ENCODE data around the gene PTPRH.
A peak's percentile ranks its signal among the peaks of the same experiment; 100 is the strongest.
"Not testable (repeated sequence)": the region's sequence is repeated elsewhere in the genome, so short reads cannot be mapped to it uniquely, and the experiment has no call there.

PTPRH gene

GRCh38 chr19:55186080-55186479 lies 23.2 kb downstream of the PTPRH start:
- no peak for DNase-seq (ENCODE audit: low spot score)

GRCh38 chr19:55181740-55182139 lies 27.6 kb downstream of the PTPRH start:
- no peak for DNase-seq (ENCODE audit: low spot score)

GRCh38 chr19:55179606-55180484 lies 29.5 kb downstream of the PTPRH start, which contains the start of gene SYT5:
Gene SYT5, minus strand, starts transcription at chr19:55180289. Its CDS starts 1,248 bp downstream, at chr19:55179041.
- peak; percentile 85 for DNase-seq (ENCODE audit: low spot score)

GRCh38 chr19:55178781-55179599 lies 30.3 kb downstream of the PTPRH start:
- DNase-seq (ENCODE audit: low spot score): peak; percentile 86

- no peak for DNase-seq (ENCODE audit: low spot score)
Measured at GRCh38 chr19:55176076-55176475, 33.2 kb downstream of the PTPRH start.

- DNase-seq (ENCODE audit: low spot score): no peak
Measured at GRCh38 chr19:55175117-55175867, 34.0 kb downstream of the PTPRH start.

- no peak for DNase-seq (ENCODE audit: low spot score)
Measured at GRCh38 chr19:55174425-55175116, 34.7 kb downstream of the PTPRH start.

- peak; percentile 95 for DNase-seq (ENCODE audit: low spot score)
Measured at GRCh38 chr19:55173714-55174409, 35.4 kb downstream of the PTPRH start.

GRCh38 chr19:55173186-55173713 lies 36.1 kb downstream of the PTPRH start:
- no peak for DNase-seq (ENCODE audit: low spot score)

GRCh38 chr19:55172741-55173140 lies 36.6 kb downstream of the PTPRH start:
- DNase-seq (ENCODE audit: low spot score): peak; percentile 75

GRCh38 chr19:55172318-55172717 lies 37.0 kb downstream of the PTPRH start:
- not testable (repeated sequence) for DNase-seq (ENCODE audit: low spot score)

GRCh38 chr19:55171440-55171839 lies 37.9 kb downstream of the PTPRH start:
- no peak for DNase-seq (ENCODE audit: low spot score)

GRCh38 chr19:55169136-55169535 lies 40.2 kb downstream of the PTPRH start:
- no peak for DNase-seq (ENCODE audit: low spot score)

GRCh38 chr19:55166530-55167268 lies 42.6 kb downstream of the PTPRH start, which contains the start of gene DNAAF3:
Gene DNAAF3, minus strand, starts transcription at chr19:55166613. Its CDS starts 200 bp downstream, at chr19:55166413.
- DNase-seq (ENCODE audit: low spot score): peak; percentile 100

GRCh38 chr19:55165952-55166529 lies 43.3 kb downstream of the PTPRH start:
- DNase-seq (ENCODE audit: low spot score): peak; percentile 67

- DNase-seq (ENCODE audit: low spot score): no peak
Measured at GRCh38 chr19:55161571-55162322, 47.6 kb downstream of the PTPRH start.

- DNase-seq (ENCODE audit: low spot score): no peak
Measured at GRCh38 chr19:55160986-55161365, 48.3 kb downstream of the PTPRH start.

GRCh38 chr19:55160128-55160985 lies 48.9 kb downstream of the PTPRH start:
- DNase-seq (ENCODE audit: low spot score): peak; percentile 96

Measured in AG20443 (cell line).